ENCODE data around the gene CDC6.

The CDC6 gene

DNA sequence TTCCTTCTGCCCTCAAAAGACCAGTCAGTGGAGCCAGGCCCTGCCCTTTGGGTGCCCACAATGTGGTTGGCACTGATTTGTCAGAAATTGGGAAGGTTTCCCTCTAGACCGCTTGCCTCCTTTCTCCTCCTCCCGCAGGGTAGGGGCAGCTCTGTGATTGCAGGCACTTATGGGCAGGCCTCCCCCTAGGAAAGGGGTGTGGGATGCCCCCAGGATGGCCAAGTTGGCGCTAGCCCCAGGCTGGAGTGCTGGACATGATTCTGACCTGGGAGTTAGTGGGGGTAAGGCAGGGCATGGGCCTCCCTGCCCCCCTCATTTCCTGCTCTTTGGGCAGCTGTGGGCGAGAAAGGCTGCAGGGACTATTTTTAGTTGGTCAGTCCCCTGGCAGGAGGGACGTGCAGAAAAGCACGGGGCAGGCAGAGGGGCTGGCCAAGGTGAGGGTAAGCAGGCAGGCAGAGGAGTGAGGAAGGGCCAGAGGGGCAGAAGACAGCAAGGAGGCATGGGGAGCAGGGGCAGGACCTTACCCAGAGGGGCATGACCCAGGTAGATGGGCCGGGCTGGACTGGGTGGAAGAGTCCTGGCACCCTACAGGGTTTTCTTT lies 24.6 kb downstream of the CDC6 start:
- FAIRE-seq: no peak

DNA sequence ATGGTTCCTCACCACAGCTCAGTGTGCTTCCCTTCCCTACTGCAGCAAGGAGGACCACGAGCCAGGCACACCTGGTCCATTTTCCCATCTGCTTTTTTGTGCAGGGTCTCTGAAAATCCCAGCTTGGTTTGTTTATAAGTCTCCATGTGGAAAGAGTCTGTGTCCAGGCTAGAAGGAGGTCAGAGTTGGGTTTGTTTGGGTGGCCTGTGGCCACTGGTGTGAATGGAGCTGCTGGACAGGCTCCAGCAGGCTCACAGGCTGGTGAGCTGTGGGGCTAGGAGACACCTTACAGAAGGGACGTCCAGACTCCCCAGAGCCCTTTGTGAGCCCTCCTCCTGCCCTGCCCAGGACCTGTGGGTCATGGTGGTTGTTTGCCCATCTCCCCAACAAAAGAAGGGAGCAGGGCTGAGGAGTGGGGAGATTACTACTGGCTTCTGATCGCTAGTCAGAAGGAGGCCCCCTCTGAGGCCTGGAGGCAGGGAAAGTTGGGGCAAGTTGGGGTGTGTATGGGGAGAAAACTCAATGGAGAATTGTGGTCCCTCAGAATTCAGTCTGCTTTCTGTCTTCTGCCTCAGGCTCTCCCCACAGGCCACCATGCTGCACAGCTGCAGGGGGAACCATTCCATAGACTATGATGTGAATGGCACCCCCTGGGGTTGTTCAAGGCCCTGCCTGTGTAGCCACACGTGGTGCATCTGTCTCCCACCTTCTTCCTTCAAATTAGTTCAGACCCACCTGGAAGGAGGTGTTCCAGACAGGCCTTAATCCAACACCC lies 25.4 kb downstream of the CDC6 start:
- FAIRE-seq: no peak

GRCh38 chr17:40313668-40314583 lies 26.2 kb downstream of the CDC6 start:
- FAIRE-seq: no peak

GRCh38 chr17:40314584-40314956 lies 26.9 kb downstream of the CDC6 start:
- no peak for FAIRE-seq

DNA sequence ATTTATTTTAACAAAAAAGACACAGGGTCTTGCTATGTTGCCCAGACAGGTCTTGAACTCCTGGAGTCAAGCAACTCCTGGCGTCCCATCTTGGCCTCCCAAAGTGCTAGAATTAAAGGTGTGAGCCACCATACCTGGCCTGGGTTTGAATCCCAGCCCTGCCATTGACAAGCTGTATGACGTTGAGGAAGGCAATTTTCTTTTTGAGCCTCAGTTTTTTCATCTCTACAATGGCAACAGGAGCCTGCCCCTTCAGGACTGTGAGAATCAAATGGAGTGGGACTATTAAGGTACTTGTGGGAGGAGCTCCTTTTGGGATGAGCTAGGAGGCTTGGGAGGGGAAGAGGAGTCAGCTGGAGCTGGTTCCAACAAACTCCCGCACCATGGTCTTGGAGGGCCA lies 27.5 kb downstream of the CDC6 start:
- FAIRE-seq: no peak

GRCh38 chr17:40315678-40316570 lies 28.2 kb downstream of the CDC6 start:
- FAIRE-seq: no peak

DNA sequence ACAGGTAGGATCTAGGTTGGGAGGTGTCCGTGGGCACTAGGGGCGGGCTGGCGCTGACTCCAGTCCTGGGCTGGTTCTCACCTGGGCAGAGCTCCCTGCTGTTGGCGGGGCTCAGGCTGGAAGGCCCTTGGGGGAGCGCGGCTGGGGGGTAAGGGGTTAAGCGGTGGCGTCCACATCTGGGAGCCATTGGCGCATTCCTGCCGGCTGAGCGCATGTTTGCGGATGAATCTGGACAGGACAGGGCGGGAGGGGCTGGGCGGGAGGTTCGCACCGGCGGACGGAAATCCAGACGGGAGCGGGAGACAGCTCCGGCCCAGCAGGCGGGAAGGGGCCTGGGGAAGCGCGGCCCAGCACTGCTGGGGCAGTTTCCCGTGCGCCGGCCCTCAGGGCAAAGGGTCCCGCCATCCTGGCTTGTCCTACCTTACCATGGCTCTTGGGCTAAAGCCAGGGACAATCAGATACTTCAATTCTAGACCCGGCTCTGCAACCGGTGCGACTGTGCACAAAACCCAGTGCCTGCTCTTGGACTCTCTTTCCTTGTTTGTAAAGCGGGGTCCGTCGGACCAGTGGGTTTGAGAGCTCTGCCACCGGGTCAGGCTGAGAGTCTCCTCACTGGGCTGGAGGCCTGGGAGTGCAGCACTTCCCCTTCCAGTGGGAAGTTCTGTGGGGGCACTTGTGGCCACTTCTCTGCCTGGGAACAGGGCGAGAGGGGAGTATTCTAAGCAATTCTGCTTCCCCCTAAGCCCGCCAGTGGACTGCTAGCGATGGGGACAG lies 29.1 kb downstream of the CDC6 start:
- FAIRE-seq: no peak

GRCh38 chr17:40317345-40317873 lies 29.7 kb downstream of the CDC6 start:
- FAIRE-seq: no peak

DNA sequence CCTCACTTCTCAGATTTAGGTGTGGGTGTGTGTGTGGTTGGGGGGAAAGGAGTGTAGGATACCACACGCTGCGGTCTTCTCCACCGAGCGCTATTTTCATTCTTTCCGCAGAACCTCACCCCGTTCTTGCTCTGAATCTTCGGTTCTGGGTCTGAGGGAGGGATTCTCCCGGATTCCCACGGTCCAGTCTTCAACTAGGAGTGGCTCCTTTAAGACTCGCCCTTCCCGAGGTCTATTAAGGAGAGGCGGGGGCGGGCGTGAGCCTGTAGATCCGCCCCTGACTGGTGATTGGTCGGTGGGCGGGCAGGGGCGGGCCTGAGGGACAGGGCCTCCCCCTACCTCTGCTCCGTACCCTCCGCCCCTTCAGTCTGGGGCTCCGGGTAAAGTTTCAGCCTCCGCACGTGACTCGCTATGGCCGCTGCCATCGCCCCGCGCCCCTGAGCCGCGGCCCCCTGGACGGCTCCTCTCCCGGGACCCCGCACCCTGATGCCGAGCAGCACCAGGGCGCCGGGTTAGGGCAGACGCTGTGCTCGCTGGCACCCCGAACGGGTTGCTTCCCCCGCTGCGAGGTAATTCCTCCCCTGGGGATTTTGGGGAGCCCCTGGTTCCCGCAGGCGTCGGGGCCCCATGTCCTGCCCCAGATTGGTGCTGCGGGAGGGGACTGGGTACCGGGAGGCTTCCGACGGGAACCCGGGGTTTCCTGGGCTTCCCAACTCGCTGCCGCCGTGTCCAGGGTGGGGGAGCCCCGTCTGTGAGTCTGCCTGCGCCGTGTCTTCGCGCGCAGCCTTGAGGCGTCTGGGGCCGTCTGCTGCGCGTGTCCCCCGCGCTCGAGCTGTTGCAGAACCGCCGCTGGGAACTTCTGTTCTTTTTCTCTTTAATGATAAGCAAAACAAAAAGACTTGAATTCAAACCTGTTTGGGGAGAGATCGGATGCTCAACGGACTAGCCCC lies 30.5 kb downstream of the CDC6 start:
- FAIRE-seq: no peak

GRCh38 chr17:40318830-40319391 lies 31.2 kb downstream of the CDC6 start:
- no peak for FAIRE-seq

GRCh38 chr17:40319651-40320540 lies 32.2 kb downstream of the CDC6 start:
- no peak for FAIRE-seq

DNA sequence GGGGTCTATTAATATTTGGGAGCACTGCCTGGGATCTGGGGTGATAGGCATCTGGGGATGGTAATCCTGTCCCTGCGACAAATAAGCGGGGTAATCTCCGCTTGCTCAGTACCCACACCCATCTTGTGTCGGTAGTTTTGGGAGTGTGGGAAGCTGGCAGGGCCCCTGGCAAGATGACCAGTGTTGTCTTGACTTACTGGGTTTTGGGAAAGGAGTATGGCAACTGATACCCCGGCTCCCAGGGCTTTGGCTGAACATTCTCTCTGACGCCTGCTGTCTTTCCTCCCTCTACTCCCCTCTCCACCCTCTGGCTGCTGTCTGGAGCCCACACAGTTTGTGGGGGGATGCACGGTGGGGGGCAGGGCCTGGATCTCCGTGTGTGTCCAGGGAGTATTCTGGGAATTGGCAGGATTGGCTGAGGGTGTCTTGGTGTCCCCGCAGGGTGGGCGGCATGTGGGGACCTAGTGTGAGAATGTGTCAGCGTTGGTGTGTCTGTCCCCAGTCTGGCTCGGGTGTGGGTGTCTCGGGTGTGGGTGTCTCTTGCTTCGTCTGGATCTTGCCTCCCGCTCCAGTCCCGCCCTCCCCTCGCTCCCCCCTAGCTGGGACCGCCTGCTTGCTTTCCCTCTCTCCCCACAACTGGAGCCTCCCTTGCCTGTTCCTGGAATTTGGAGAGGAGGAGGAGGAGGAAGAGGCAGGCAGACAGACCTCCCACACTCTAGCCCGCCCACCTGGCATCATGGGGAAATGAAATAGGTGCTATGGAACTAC lies 33.3 kb downstream of the CDC6 start:
- FAIRE-seq: no peak

DNA sequence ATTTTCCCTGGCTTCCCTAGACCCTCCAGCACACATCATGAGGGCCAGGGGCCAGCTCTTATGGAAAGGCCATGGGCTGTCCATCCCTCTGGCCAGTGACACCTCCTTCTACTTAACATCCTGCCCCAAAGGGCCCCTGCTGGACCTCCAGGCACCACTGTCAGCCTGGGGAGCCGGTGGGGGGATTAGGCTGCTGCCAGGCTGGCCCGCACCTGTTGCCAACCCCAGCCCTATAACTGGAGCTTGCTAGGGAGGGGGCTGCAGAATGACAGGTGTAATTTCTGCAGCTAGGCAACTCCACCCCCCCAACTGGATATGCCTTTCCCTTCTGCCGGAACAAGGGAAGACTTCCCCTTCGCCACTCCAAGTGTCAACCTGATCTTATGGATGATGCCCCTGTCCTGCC lies 33.8 kb downstream of the CDC6 start:
- no peak for FAIRE-seq

DNA sequence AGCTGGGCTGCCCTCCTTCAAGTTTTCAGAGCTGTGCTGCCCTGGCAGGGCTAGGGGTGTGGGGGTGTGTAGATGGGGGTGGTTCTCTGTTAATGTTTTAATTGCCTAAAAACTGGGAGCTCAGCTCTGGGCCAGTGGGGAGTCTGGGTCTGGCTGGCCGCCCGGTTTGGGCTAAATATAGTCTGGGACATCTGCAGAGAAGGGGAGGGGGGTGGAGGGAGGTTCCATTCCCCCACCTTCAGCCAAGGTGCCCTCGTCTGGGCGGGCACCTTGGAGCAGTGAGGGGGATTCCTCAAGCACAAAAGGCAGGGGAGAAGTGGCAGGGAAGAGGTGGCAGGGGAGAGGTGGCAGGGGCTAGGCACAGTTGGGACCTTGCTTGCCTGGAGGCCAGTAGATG lies 34.3 kb downstream of the CDC6 start:
- FAIRE-seq: no peak

DNA sequence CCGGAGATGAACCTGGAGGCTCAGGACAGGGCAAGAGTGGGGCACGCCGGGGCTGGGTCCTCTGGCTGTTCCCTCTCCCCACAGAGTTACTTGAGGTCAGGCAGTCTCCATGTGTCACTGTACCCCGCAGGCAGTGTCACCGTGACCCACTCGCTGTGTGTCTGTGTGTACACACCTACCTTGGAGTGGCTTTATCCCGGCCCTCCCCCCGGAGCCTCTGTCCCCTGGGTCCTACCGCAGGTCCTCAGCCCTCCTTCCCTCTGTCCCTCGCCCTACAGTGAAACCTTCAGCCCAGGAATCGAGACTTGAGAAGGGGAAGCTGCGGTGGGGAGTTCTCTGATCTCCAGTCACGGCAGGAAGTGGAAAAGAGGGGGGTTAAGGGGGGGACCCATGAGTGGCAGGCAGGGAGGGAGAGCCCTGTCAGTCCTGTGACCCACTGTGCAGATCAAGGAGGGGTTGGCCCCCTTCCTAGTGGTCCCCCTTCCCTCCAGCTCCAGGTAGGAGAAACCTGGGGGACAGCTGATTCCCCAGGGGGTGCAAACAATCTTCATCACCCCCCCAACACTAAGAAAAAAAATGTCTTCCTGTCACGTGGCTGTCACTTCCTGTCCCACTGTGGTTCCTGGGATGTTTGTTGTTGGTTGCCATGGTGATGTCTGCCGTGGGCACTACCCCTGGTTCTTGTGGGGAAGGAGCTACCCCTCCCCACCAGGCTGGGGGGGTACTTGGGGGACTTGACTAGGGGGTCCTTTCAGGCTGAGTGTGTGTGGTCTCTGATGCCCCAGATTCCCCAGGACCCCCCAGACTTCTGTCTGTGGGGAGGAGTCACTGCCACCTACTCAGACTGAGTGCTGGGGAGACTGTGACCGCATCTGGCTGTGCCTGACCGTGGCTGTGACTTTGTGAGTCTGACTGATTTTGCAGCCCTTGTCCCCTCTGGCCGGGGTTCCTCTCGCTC lies 35.0 kb downstream of the CDC6 start:
- FAIRE-seq: no peak
